GM10847 (cell line): Measurements from ENCODE around the gene ZIK1.

ENCODE experiments used
- POLR2A ChIP-seq: IDR thresholded peaks from 2 replicates; pipeline ENCODE4 v1.6.1; 2011; ENCODE audit not compliant: insufficient read length; ENCODE audit errors: extremely low read depth

ZIK1 gene

DNA sequence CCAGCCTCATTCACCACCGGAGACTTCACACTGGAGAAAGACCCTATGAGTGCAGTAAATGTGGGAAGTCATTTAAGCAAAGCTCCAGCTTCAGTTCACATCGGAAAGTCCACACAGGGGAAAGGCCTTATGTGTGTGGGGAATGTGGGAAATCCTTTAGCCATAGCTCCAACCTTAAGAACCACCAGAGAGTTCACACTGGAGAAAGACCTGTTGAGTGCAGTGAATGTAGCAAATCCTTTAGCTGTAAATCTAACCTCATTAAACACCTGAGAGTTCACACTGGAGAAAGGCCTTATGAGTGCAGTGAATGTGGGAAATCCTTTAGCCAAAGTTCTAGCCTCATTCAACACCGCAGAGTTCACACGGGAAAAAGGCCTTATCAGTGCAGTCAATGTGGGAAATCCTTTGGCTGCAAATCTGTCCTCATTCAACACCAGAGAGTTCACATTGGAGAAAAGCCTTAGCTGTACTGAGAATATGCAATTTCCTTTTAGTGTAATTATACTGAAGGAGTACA is 57.8 kb downstream of the ZIK1 start:
- no peak for TF ChIP-seq POLR2A

DNA sequence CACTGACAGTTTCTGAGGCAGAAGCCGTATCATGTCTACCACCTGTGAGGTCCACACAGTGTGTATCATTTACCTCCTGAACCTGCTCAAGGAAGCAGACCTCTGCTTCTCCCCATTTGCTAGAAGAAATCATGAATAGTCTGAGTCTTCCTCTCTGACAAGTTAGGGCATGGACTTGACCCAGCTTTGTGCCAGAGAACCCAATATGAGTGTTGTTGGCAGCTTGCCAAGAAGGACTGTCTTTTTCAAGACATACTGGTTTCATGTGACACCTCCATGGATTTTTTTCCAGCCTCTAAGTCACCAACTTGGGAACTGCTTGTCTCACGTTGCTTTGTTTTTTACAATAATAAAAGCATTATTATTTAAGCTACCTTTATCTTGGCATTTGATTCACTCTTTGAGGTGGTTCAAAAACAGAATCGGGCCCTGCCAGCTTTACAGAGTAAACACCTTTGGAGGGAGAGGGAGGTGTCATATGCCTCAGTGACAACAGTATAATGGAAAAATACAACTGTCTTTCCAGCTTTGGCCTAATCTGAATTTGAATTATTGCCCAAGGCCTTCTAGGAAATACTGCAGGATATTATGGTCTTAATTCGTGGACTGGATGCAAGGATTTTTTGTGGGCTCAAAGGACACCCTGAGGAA is 58.6 kb downstream of the ZIK1 start:
- no peak for TF ChIP-seq POLR2A
